GM18870 (cell line): ENCODE measurements around the gene SUPT4H1.

Experiments used
- ATAC-seq: cut with Tn5 transposase; IDR thresholded peaks from one replicate; pipeline ENCODE4 v1.9.1; 2021; ENCODE audit warnings: moderate library complexity; ENCODE audit not compliant: unreplicated experiment

Gene SUPT4H1

DNA sequence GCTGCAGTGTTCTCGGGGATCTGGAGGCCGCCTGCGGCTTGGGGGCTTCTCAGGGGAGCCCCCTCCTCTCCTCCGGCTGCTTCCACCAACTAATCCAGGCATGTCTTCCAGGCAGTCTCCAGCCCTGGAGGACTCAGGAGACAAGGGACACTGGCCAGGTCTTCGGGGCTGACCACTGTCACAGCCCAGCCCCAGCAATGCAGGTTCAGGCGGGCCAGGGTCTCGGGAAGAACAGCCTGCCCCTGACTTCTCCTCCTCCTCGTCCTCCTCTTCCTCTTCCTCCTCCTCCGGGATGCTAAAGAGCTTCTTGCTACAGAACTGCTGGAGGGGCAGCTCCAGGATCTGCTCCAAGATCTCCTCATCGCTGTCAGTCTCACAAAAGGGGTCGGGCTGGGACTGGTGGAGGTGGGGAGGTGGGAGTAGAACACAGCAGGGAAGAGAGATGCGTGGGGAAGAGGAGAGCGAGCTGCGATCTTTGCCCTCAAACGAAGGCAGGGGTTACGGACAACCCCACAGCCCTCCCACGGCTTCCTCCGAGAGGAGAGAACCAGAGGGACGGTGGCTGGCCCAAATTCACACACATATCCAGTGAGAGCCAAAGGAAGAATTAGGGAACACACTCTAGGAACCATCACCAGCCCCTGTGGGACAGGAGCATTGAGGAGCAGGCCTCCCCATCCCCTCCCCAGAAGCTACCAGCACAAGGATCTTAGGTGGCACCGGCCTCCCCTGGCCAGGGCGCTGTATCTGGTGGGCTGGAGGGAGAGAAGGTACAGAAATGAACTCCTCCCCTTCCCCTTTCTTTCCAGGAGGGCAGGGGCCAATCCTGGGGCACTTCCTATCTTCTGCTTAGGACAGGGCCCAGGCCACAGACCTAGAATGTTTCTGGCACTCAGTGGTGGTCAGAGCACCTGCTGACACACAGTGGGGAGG is 42.8 kb downstream of the SUPT4H1 start:
- ATAC-seq = no peak

- no peak for ATAC-seq
Measured at GRCh38 chr17:58308173-58308984, 43.6 kb downstream of the SUPT4H1 start.

DNA sequence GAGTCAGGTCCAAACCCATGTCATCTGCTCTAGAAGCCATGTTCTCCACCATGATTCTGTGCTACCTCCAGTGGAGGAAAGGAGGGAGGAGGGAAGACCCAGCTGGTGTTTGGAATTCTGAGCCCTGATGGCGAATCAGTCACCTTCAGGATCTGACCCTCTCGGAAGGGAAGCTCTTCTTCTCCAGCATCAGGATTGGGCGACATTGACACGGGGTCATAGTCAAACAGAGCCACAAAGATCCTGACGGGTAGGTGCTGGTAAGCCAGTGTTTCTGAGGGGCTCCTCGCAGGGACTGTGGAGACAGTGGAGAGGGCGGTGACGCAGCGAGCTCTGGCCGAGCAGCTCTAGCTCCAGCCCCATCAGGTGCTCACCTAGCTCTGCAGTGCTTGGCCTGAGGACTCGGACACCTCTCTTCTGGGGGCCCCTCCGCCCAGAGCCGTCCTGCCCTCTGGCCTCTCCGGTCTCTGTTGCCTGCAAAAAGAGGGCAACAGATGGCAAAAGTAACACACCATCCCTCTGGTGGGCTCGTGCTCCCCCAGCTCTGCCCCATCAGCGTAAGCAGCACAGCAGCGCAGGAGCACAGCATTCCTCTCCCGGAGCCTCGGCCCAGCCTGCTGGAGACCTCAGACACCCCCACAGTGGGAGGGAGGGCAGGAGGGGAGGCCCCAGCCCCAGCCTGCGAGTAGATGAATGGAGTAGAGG is 44.4 kb downstream of the SUPT4H1 start:
- ATAC-seq = no peak

DNA sequence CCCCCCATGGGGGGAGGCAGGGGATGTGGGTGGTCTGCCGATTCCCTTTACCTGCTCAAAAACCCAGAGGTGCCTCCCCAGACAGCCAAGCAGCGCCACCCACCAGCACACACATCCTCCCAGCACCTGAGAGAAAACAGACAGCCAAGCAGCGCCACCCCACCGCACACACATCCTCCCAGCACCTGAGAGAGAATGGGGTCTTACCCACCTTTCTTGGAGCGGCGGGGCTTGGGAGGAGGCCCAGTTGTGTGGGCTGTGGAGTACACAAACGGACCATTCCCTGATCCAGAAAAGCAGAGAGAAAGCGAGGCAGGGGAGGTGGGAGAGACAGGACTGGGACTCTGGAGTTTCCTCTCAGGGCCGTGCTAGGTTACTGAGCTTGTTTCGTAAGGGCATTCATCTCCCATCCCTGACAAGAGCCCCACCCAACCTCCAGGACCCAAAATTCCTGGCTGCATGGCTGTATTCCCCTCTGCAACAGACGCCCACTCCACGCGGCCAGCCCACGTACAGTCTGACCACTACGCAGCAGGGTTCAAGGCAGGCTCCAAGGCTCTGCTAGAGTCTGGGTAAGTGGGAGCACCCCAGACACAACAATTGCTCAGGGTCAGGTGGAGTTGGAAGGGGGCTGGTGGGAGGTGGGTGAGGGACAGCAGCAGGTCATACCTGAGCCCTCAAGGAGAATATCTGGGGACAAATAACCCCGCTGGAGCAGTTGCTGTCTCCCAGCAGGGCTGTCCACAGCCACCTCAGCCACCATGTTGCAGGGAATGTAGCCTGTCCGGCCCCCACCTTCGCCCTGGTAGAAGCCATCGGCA is 45.7 kb downstream of the SUPT4H1 start:
- no peak for ATAC-seq

GRCh38 chr17:58305626-58306025 is 46.4 kb downstream of the SUPT4H1 start:
- ATAC-seq = no peak

DNA sequence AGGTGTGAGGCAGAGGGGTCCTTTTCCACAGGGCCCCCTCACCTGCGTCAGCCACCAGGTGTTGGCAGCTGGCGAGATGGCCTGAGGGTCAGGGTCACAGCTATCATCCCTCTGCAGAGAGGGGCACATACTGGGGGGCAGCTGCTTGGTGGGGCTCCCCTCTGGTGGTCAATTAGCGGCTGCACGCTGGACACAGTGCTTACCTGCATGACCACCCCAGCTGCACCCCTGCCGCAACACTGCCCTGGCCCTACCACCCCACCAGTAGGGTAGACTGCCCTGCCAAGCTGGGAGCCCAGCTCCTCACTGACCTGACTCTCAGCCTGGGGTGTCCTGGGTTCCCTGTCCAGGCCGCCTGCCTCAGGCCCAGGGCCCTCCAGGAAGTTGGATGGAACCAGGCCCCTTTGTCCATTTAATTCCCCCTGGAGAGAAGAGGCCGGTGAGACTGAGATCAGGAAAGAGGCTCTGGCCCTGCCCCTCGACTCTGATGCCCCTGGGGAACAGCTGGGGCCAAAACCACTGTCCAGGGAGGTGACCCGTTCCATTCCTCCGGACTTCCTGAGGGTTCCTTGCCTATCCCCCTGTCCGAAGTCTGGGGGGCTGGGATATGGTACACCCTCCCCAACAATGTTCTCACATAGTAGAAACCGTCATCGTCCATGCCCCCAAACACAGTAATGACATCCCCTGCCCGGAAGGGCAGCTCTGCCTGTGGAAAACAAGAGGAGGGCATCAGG is 47.1 kb downstream of the SUPT4H1 start:
- ATAC-seq = no peak

DNA sequence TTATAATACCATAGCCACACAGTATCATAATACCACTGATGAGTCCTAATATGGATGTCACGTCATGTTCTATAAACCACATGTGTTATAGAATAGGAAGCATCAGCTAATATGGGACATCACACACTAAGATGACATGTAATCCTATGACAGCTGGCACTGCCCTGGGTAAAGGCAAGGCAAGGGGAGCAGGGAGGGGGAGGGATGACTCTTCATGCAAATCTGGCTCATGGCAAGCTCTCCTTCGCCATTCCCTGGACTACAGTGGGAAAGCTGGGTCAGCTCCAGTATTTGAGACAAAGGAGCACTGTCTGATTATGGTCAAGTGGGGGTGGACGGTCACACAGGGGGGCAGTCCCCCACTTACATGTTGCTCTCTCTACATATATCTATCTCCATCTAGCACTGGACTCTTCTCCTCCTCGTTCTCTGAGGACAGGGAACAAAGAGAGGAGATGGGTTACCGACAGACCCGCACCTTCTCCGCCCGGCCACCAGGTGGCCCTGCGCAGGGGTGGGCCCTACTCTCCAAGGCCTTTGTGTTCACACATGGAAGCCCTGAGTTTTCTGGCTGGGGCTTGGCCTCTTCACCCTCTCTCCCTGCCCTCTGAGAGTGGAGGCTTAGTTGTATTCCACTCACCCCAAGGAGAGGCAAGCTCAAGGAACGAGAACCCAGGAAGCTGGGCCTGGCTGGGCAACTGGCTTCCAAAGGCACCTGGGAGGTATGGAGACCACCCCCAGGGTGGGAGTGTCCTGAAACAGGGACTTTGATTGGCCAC is 47.8 kb downstream of the SUPT4H1 start:
- no peak for ATAC-seq

GRCh38 chr17:58302919-58303585 is 48.9 kb downstream of the SUPT4H1 start:
- ATAC-seq = no peak

DNA sequence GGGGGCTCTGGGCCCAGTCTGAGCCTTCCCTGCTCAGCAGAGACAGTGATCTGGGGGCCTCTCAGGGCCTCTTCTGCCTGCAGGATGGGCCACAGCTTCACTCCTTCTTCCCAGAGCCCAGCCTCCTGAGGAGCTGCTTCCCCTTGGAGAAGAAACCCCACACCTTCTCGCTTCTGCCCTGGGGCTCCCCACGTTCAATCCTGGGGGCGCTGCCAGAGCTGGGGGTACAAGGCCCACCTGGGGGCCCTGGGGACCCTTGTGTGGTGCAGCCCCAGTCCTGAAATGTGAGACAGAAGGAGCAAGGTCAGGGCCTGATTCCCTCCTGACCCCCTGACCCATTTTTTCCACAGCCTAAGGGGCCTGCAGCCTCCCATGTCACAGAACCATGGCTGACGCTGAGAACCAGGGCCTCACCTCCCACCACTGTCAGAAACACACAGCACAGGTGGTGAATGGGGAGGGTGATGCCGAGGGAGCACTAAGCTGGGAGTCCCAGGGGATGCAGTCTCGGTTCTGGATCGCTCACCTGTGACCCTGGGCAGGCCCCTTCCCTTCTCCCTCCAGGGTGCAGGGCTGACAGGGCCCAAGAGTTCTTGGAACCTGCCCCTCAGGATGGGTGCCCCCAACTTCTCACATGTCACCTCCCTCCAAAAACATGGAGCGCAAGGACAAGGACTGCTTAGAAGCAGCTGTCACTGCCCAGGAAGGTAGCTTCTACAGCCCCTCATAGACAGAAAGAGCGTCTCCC is 49.7 kb downstream of the SUPT4H1 start:
- no peak for ATAC-seq

- no peak for ATAC-seq
Measured at GRCh38 chr17:58301504-58302150, 50.4 kb downstream of the SUPT4H1 start.

DNA sequence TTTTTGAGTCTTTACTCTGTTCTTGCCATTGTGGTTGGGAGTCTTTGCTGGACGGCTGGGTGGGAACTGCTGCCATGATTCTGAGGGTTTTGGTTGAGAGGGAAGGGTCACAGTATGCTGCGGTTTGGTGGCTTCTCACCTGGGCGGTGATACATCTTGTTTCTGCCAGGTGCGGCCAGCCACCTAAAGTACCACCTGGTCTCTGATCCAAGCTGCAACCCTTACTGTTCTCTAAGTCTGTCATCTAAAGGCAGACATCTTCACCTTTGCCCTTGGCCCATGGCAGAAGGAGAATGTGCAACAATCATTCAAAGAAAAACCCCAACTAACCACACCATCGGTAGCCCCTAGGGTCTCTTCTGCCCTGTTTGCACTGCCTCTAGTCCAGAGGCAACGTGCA is 51.7 kb downstream of the SUPT4H1 start:
- no peak for ATAC-seq
